HEK293 (cell line): Measurements from ENCODE around the gene FANCE.

ENCODE experiments used
- CTCF ChIP-seq: fragments of 450-650 bp; formaldehyde crosslinking; IDR thresholded peaks from 2 replicates; pipeline ENCODE4 v1.5.1; 2016; ENCODE audit warnings: missing biosample characterization, missing genetic modification characterization
- IKZF3 ChIP-seq: fragments of 450-650 bp; IDR thresholded peaks from 2 replicates; pipeline ENCODE4 v1.5.0; 2018; ENCODE audit warnings: missing biosample characterization, mild to moderate bottlenecking, missing genetic modification characterization, moderate library complexity
- YY1 ChIP-seq: fragments of 450-650 bp; formaldehyde crosslinking; IDR thresholded peaks from 2 replicates; pipeline ENCODE4 v1.5.1; 2018; ENCODE audit warnings: missing biosample characterization, missing genetic modification characterization
- ZBTB11 ChIP-seq: fragments of 450-650 bp; formaldehyde crosslinking; conservative IDR thresholded peaks from 2 replicates; pipeline ENCODE4 v1.5.1; 2016; ENCODE audit warnings: low read depth, missing biosample characterization, missing genetic modification characterization
- ZBTB26 ChIP-seq: fragments of 450-650 bp; formaldehyde crosslinking; optimal IDR thresholded peaks from 2 replicates; pipeline ENCODE3; 2016; ENCODE audit warnings: missing biosample characterization, mild to moderate bottlenecking, missing genetic modification characterization
- ZBTB8A ChIP-seq: fragments of 450-650 bp; formaldehyde crosslinking; IDR thresholded peaks from 2 replicates; pipeline ENCODE4 v1.5.1; 2016; ENCODE audit warnings: missing biosample characterization, missing genetic modification characterization
- ZNF138 ChIP-seq: fragments of 450-650 bp; formaldehyde crosslinking; IDR thresholded peaks from 2 replicates; pipeline ENCODE4 v1.5.1; 2016; ENCODE audit warnings: missing biosample characterization, missing genetic modification characterization, borderline replicate concordance
- ZNF16 ChIP-seq: fragments of 450-650 bp; formaldehyde crosslinking; IDR thresholded peaks from 2 replicates; pipeline ENCODE4 v1.5.1; 2016; ENCODE audit warnings: low read depth, missing biosample characterization, missing genetic modification characterization
- ZNF214 ChIP-seq: fragments of 450-650 bp; formaldehyde crosslinking; IDR thresholded peaks from 2 replicates; pipeline ENCODE4 v1.5.1; 2017; ENCODE audit warnings: missing biosample characterization, mild to moderate bottlenecking, missing genetic modification characterization, borderline replicate concordance
- ZNF335 ChIP-seq: fragments of 450-650 bp; formaldehyde crosslinking; conservative IDR thresholded peaks from 2 replicates; pipeline ENCODE4 v1.5.1; 2016; ENCODE audit warnings: missing biosample characterization, missing genetic modification characterization
- ZNF350 ChIP-seq: fragments of 450-650 bp; formaldehyde crosslinking; IDR thresholded peaks from 2 replicates; pipeline ENCODE4 v1.5.0; 2017; ENCODE audit warnings: missing biosample characterization, mild to moderate bottlenecking, missing genetic modification characterization
- ZNF394 ChIP-seq: fragments of 450-650 bp; formaldehyde crosslinking; IDR thresholded peaks from 2 replicates; pipeline ENCODE4 v1.5.1; 2016; ENCODE audit warnings: missing biosample characterization, missing genetic modification characterization, mild to moderate bottlenecking, moderate library complexity, borderline replicate concordance
- ZNF48 ChIP-seq: fragments of 450-650 bp; formaldehyde crosslinking; IDR thresholded peaks from 2 replicates; pipeline ENCODE4 v1.5.1; 2016; ENCODE audit warnings: missing biosample characterization, missing genetic modification characterization
- ZNF558 ChIP-seq: fragments of 450-650 bp; formaldehyde crosslinking; IDR thresholded peaks from 2 replicates; pipeline ENCODE4 v1.5.1; 2016; ENCODE audit warnings: missing biosample characterization, missing genetic modification characterization

DNA sequence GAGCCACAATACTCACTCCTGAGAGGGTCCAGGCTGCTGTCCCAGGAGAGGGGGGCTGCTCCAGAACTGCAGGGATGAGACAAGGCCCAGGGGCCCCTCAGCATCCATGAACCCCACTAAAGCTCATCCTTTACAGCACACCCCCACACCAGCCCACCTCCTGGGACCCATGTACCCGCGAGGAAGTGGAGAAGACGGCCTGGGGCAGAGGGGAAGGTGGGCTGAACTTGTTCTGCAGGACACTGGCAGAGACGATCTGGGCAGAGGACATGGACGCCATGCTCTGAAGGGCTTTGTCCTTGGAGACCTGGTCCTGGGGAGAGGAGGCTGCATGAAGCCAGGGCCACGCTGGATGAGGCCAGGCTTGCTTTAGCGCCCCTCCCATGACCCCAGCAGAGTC, 26.1 kb downstream of the FANCE start:
- TF ChIP-seq ZNF16 (tag by site-specific recombination) (no peak), ZNF394 (no peak), CTCF (no peak), YY1 (tag by site-specific recombination) (no peak), IKZF3 (no peak), ZBTB8A (tag by site-specific recombination) (no peak), ZBTB11 (tag by site-specific recombination) (no peak), ZNF335 (tag by site-specific recombination) (no peak), ZBTB26 (no peak), ZNF558 (tag by site-specific recombination) (no peak), ZNF350 (no peak), ZNF48 (tag by site-specific recombination) (no peak), ZNF138 (tag by site-specific recombination) (no peak), ZNF214 (tag by site-specific recombination) (no peak)
